Transverse colon (tissue), 4 donors: ENCODE data around the gene INCENP. TPM values are rescaled to one million over a fixed set of nuclear protein-coding genes. Genes with fewer than 3 reads are reported as not detected.

Source experiments
- DNase-seq: peaks from one replicate; pipeline ENCODE4 v3.0.0-alpha.2; 2019
- H3K27ac ChIP-seq, 4 donors: fragments of 200-600 bp; sonication (generic); 2 replicates each; pipeline ENCODE4 v1.5.1; 2016 to 2018; ENCODE audit warnings: inconsistent platforms in 4 of 4
- H3K27me3 ChIP-seq: fragments of 200-600 bp; sonication (generic); 2 replicates; pipeline ENCODE4 v1.5.1; 2017; ENCODE audit warnings: inconsistent platforms
- H3K36me3 ChIP-seq, 4 donors: fragments of 200-600 bp; sonication (generic); 2 replicates each; pipeline ENCODE4 v1.5.1; 2017 to 2019; ENCODE audit warnings: inconsistent platforms in 4 of 4
- H3K4me1 ChIP-seq, 4 donors: fragments of 200-600 bp; sonication (generic); 2 replicates each; pipeline ENCODE4 v1.5.1; 2017 to 2020; ENCODE audit warnings: inconsistent platforms in 4 of 4
- H3K4me3 ChIP-seq, 4 donors: fragments of 200-600 bp; sonication (generic); 1 replicate in 1 of 4; 2 replicates in 3 of 4; pipeline versions ENCODE4 v1.5.1 to v1.6.1; 2017 to 2019; ENCODE audit warnings: inconsistent platforms in 4 of 4
- H3K9me3 ChIP-seq, 2 donors: fragments of 200-600 bp; sonication (generic); 2 replicates each; pipeline ENCODE4 v1.5.1; 2017 to 2019; ENCODE audit warnings: inconsistent platforms in 2 of 2
- EP300 ChIP-seq: sonication (generic); formaldehyde crosslinking; IDR thresholded peaks from one replicate; pipeline ENCODE4 v1.6.1; 2017; ENCODE audit warnings: antibody characterized with exemption, low read depth
- POLR2A ChIP-seq: fragments of 450-650 bp; IDR thresholded peaks from one replicate; pipeline ENCODE4 v1.6.1; 2016; ENCODE audit warnings: antibody characterized with exemption, mild to moderate bottlenecking, moderate library complexity
- POLR2AphosphoS5 ChIP-seq, 3 donors: sonication (generic); formaldehyde crosslinking; IDR thresholded peaks; one replicate each; pipeline ENCODE4 v1.6.1; 2016; ENCODE audit warnings: antibody characterized with exemption in 3 of 3
- WGBS, 2 donors: methylation state at CpG; one replicate each; pipeline ENCODE4 v1.1.5; 2018; ENCODE audit warnings: low coverage in 1 of 2; 5-methylcytosine and 5-hydroxymethylcytosine counted together
- in situ Hi-C, 4 donors: fragments of 200-750 bp; cut with MboI; loops; one replicate each; pipeline versions ENCODE4 v1.15.0 to v1.15.1; 2017; ENCODE audit warnings: low sequenced_read_pairs in 3 of 4, low pct_ligation_motif_present in 1 of 4, low pct_unique_long_range_greater_than_20kb in 1 of 4
- intact Hi-C: fragments of 100-400 bp; cut with DNase I; formaldehyde crosslinking; loops from one replicate; pipeline ENCODE4 v1.15.1; 2023; ENCODE audit warnings: low total_unique reads
- total RNA-seq, 4 donors: library from RNA; depleted of rRNA; stranded (reverse); fragments of >200 nt; gene quantifications; one replicate each; pipeline ENCODE4 v1.1.0, GENCODE V29; 2016
- TF ChIP-seq, protein P1 (sequence below), 5 experiments: fragments of 200-600 bp in 3 of 5; fragments of 450-650 bp in 2 of 5; sonication (generic) in 3 of 5; IDR thresholded peaks; 1 replicate in 2 of 5; 2 replicates in 3 of 5; pipeline ENCODE4 v1.5.1; 2016 to 2017; ENCODE audit warnings: antibody characterized with exemption in 5 of 5, inconsistent platforms in 3 of 5, mild to moderate bottlenecking in 2 of 5, moderate library complexity in 1 of 5

Gene INCENP
- total RNA-seq, 4 donors from 2014 or later = 10.5 to 38.9 (median 26.1) TPM

DNA sequence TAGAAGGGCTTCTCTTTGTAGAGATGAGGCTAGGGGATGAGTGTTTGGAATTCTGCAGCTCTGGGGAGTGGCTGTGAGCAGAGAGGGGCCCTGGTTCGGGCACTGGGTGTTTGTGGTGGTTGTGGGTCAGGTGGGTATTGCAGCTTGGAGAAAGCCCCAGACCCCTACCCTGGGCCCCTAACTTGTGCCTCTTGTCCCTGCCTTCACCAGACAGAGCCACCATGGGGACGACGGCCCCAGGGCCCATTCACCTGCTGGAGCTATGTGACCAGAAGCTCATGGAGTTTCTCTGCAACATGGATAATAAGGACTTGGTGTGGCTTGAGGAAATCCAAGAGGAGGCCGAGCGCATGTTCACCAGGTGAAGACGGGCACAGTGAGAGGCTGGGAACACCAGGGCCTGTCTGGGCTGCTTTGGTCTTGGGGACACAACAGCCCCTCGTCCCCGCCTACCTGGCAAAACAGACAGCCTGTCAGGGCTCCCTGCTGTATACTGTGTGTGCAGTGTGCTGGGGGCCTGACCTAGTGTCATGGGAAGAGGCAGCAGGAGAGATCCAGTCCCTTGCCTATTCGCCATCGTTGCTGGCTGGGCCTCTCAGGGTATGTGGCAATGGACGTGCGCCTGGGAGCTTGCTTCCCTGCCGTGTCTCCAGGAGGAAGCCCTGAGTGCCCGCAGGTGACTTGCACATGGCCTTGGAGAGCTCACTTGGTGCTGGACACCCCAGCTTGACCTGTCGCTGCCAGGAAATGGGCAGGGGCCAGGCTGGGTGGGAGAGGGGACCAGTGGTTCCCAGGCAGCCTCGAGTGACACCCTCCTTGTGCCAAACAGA is 4.3 kb downstream of the INCENP start:
- no peak for TF ChIP-seq POLR2A
- TF ChIP-seq, protein P1, sequence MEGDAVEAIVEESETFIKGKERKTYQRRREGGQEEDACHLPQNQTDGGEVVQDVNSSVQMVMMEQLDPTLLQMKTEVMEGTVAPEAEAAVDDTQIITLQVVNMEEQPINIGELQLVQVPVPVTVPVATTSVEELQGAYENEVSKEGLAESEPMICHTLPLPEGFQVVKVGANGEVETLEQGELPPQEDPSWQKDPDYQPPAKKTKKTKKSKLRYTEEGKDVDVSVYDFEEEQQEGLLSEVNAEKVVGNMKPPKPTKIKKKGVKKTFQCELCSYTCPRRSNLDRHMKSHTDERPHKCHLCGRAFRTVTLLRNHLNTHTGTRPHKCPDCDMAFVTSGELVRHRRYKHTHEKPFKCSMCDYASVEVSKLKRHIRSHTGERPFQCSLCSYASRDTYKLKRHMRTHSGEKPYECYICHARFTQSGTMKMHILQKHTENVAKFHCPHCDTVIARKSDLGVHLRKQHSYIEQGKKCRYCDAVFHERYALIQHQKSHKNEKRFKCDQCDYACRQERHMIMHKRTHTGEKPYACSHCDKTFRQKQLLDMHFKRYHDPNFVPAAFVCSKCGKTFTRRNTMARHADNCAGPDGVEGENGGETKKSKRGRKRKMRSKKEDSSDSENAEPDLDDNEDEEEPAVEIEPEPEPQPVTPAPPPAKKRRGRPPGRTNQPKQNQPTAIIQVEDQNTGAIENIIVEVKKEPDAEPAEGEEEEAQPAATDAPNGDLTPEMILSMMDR (IDR thresholded peaks at IDR 0.05) = no peak
- TF ChIP-seq EP300 = no peak
- no peak for TF ChIP-seq POLR2AphosphoS5 (IDR thresholded peaks at IDR 0.05)
- Histone ChIP-seq H3K4me3 (no peak overlapping the region), H3K27me3 (no peaks in the 10 kb centered on the region), H3K36me3 (peaks cover 0 to 11% (median 2%) of the 10 kb centered on the region in 4 donors), H3K27ac (no peak overlapping the region), H3K4me1 (peaks cover 7 to 16% (median 14%) of the 10 kb centered on the region in 4 donors), H3K9me3 (no peaks in the 10 kb centered on the region)
- in situ Hi-C loops (no loop called here), intact Hi-C loops (no loop called here)
- 94% methylated on average over 16 of the region's 16 CpGs; no CpG with 5 or more reads in 1 of the 2 donors for WGBS, 2 donors
- no peak for DNase-seq

DNA sequence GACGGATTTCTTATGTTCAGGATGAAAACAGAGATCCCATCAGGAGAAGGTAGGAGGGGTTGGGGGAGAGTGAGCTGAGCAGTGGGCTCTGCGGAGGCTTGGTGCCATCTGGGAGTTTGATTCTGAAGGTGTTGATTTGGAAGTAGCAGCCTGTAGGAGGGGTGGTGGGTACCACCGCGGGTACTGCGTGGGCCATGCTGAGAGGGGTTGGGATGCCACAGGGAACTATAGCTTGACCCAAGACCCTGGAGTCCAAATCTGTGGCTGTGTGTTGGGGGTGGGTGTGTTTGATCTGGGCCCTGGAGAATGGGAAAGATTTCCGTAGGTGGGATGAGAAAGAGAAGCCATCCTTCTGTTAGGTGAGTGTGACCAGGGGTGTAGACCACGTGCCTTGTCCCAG is 5.0 kb downstream of the INCENP start:
- H3K4me3 ChIP-seq = no peak overlapping the region
- 95 to 96% methylated on average over 4 to 7 of the region's 7 CpGs for WGBS, 2 donors
- TF ChIP-seq POLR2AphosphoS5 (IDR thresholded peaks at IDR 0.05) = no peak
- TF ChIP-seq, protein P1 (IDR thresholded peaks at IDR 0.05) = no peak
- no peaks in the 10 kb centered on the region for H3K27me3 ChIP-seq
- no peak overlapping the region for H3K27ac ChIP-seq
- DNase-seq = no peak
- in situ Hi-C loops = no loop called here
- peaks cover 7 to 16% (median 12%) of the 10 kb centered on the region in 4 donors for H3K4me1 ChIP-seq
- H3K36me3 ChIP-seq = peaks cover 0 to 12% (median 2%) of the 10 kb centered on the region in 4 donors
- H3K9me3 ChIP-seq = no peaks in the 10 kb centered on the region
- intact Hi-C loops = no loop called here

DNA sequence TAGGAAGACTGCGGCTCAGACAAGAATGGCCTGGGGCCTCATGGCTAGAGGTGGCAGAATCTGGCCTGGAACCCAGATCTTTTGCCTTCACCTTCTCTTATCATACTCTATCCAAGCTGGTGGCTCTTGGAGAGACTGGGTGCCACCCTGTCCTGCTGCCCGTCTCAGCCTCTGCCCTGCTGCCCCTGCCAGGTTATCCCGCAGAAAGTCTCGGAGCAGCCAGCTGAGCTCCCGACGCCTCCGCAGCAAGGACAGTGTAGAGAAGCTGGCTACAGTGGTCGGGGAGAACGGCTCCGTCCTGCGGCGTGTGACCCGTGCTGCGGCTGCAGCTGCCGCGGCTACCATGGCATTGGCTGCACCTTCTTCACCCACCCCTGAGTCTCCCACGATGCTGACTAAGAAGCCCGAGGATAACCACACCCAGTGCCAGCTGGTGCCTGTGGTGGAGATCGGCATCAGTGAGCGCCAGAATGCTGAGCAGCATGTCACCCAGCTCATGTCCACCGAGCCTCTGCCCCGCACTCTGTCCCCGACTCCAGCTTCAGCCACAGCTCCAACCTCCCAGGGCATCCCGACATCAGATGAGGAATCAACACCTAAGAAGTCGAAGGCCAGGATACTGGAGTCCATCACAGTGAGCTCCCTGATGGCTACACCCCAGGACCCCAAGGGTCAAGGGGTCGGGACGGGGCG is 5.9 kb downstream of the INCENP start:
- DNase-seq = no peak
- intact Hi-C loops (no loop called here), in situ Hi-C loops (no loop called here)
- 97% methylated on average over 28 of the region's 28 CpGs; no CpG with 5 or more reads in 1 of the 2 donors for WGBS, 2 donors
- no peaks in the 10 kb centered on the region for H3K27me3 ChIP-seq
- no peak overlapping the region for H3K4me3 ChIP-seq
- H3K36me3 ChIP-seq = peaks cover 0 to 12% (median 2%) of the 10 kb centered on the region in 4 donors
- TF ChIP-seq POLR2A (no peak), POLR2AphosphoS5 (IDR thresholded peaks at IDR 0.05) (no peak), EP300 (no peak)
- TF ChIP-seq, protein P1 (IDR thresholded peaks at IDR 0.05) = no peak
- H3K4me1 ChIP-seq = peaks cover 6 to 11% (median 11%) of the 10 kb centered on the region in 4 donors
- H3K27ac ChIP-seq = no peak overlapping the region
- H3K9me3 ChIP-seq = no peaks in the 10 kb centered on the region
